Measurements from ENCODE around the gene ASB4.
A peak's percentile ranks its signal among the peaks of the same experiment; 100 is the strongest.
"Not testable (repeated sequence)": the region's sequence is repeated elsewhere in the genome, so short reads cannot be mapped to it uniquely, and the experiment has no call there.

The ASB4 gene

GRCh38 chr7:95527033-95527775 lies 41.5 kb downstream of the ASB4 start:
- peak; percentile 70 for DNase-seq

- DNase-seq, result no peak
Observed at GRCh38 chr7:95527776-95528250, 42.1 kb downstream of the ASB4 start.

GRCh38 chr7:95529701-95530100 lies 44.0 kb downstream of the ASB4 start:
- no peak for DNase-seq

- DNase-seq, result no peak
Observed at GRCh38 chr7:95530881-95531280, 45.1 kb downstream of the ASB4 start.

- DNase-seq, result no peak
Observed at GRCh38 chr7:95531605-95532219, 46.0 kb downstream of the ASB4 start.

- no peak for DNase-seq
Observed at GRCh38 chr7:95534796-95535195, 49.1 kb downstream of the ASB4 start.

GRCh38 chr7:95535662-95536061 lies 49.9 kb downstream of the ASB4 start:
- DNase-seq, result no peak

- no peak for DNase-seq
Observed at GRCh38 chr7:95536656-95537311, 51.0 kb downstream of the ASB4 start.

GRCh38 chr7:95537468-95537867 lies 51.7 kb downstream of the ASB4 start:
- no peak for DNase-seq

- DNase-seq, result no peak
Observed at GRCh38 chr7:95539426-95539825, 53.7 kb downstream of the ASB4 start.

GRCh38 chr7:95540366-95540765 lies 54.6 kb downstream of the ASB4 start:
- no peak for DNase-seq

GRCh38 chr7:95543312-95543711 lies 57.6 kb downstream of the ASB4 start:
- DNase-seq, result no peak

GRCh38 chr7:95544171-95544570 lies 58.4 kb downstream of the ASB4 start:
- no peak for DNase-seq

GRCh38 chr7:95545007-95545615 lies 59.4 kb downstream of the ASB4 start:
- no peak for DNase-seq

- DNase-seq, result no peak
Observed at GRCh38 chr7:95545673-95546072, 59.9 kb downstream of the ASB4 start.

GRCh38 chr7:95546647-95547046 lies 60.9 kb downstream of the ASB4 start:
- DNase-seq, result no peak

- no peak for DNase-seq
Observed at GRCh38 chr7:95547361-95548348, 61.9 kb downstream of the ASB4 start.

GRCh38 chr7:95549818-95550529 lies 64.2 kb downstream of the ASB4 start:
- DNase-seq, result no peak

- no peak for DNase-seq
Observed at GRCh38 chr7:95550546-95550945, 64.8 kb downstream of the ASB4 start.

GRCh38 chr7:95552010-95552926 lies 66.5 kb downstream of the ASB4 start:
- not testable (repeated sequence) for DNase-seq

- no peak for DNase-seq
Observed at GRCh38 chr7:95553939-95554338, 68.2 kb downstream of the ASB4 start.

Measured in NCI-H748 treated with DMSO at 0.1 percent for 48 hours (cell line).